GM19351 (cell line): Measurements from ENCODE around the gene SLC6A12.

Experiments used
- ATAC-seq: cut with Tn5 transposase; IDR thresholded peaks from one replicate; pipeline ENCODE4 v1.9.1; 2021; ENCODE audit warnings: mild to moderate bottlenecking, moderate library complexity; ENCODE audit not compliant: unreplicated experiment

The SLC6A12 gene

DNA sequence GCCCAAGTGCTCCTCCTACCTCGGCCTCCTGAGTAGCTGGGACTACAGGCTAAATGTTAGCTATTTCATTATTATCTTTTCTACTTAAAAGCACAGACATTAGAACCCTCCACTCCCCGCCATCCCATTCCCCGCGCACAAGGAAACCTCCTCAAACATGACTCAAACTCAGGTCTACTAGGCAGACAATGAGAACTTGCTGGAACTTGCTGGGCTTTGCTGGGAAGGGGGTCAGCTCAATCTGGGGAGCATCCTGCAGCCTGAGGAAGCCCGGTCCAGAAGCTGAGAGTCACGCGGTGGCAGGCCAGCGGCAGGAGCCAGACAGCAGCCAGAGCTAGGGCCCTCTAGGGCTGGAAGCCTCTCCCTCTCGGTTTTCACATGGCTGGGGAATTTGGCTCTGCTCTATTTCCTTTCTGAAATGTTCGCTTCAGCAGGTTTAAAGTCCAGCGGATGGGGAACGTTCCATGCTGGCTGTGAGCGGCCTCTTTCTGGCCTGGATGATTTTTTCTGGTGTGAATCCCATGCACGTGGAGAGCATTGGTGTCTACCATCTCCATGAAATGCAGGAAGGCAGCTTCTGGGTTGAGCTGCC lies 68.5 kb downstream of the SLC6A12 start:
- ATAC-seq, result no peak

DNA sequence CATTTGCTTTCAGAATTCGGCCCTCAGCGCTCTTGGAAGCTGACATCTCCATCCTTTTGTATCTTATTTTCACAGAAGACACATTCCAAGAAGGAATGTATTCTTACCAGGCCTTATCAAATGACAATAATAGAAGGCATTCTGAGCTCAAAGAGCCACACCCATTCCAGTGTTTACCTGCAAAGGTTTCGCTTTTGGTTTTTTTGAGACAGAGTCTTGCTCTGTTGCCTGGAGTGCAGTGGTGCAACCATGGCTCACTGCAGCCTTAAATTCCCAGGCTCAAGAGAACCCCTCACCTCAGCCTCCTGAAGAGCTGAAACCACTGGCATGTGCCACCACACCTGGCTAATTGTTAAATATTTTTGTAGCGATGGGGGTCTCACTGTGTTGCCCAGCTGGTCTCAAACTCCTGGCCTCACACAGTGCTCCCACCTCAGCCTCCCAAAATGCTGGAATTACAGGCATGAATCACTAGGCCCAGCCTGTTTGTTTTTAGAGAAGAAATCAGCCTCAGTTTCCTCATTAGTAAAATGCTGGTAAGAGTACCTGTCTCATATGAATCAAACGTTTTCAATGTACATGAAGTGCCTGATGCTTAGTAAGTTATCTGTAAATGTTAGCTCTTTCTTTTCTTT lies 69.2 kb downstream of the SLC6A12 start:
- no peak for ATAC-seq

DNA sequence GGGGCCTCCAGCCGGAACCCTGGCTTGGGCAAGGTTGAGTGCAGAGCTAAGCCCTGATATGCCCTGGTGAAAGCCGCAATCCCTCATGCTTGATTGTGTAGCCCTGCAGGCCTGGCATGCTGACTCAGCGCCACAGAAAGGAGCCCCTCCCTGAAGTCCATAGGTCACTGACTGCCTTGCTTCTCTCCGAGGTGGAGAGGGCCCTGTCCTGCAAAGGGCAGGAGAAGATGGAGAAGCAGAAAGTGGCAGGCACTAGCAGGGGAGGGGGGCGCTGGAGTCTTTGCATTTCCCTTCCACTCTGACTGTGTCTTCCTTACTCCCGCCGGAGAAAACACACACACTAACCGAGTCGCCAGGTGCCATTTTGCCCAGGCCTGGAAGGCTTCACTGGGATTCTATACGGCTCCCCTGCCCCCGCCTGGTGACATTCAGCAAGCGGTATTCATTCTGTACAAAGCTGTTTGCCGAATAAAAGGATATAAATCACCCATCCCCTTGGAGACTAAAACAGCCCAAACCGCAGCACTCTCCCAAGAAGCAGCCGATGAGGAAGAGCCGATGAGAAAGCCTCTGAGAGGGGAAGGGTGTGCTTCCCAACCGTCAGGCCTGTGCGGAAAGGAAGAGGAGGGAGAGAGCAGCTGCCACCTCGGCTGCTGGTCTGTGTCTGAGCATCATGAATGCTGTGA lies 69.8 kb downstream of the SLC6A12 start:
- ATAC-seq, result no peak

DNA sequence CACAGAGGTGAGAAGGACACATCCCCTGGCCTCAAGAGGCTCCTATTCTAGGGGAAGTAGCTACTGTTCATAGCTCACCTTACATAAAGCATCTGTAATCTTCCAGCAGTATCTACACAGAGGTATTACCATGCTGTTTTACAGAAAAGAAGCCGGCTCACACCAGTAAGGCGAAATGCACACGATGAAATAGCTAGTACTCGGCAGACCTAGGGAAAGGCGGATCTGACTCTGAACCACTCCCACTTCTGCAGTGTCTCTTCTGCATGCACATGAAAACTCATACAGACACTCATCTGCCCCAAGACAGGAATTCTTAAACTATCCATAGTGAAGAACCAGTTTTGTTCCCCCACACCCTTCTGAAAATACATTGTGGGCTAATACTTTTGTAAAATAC lies 73.8 kb downstream of the SLC6A12 start:
- no peak for ATAC-seq
